GM19240 (cell line): Measurements from ENCODE around the gene SCGB2A2.

Experiments used
- DNase-seq: peaks from one replicate; pipeline ENCODE4 v3.0.0; 2011; ENCODE audit warnings: low spot score; ENCODE audit not compliant: insufficient read length

SCGB2A2 gene

GRCh38 chr11:62298975-62299374 is 29.0 kb downstream of the SCGB2A2 start, which contains the start of gene SCGB1D4:
SCGB1D4 (minus strand) TSS chr11:62299075; CDS start chr11:62299010, 65 bp downstream.
- no peak for DNase-seq

GRCh38 chr11:62306227-62306626 is 36.3 kb downstream of the SCGB2A2 start:
- no peak for DNase-seq

GRCh38 chr11:62307950-62308349 is 38.0 kb downstream of the SCGB2A2 start:
- DNase-seq: no peak

GRCh38 chr11:62309991-62310390 is 40.0 kb downstream of the SCGB2A2 start:
- DNase-seq: no peak

- DNase-seq: no peak
These were observed 45.5 kb downstream of the SCGB2A2 start for GRCh38 chr11:62315431-62315830.

GRCh38 chr11:62322524-62322923 is 52.6 kb downstream of the SCGB2A2 start:
- no peak for DNase-seq
